Body of pancreas (tissue), 4 donors: ENCODE measurements around the gene KCNJ4.
A peak's percentile ranks its signal among the peaks of the same experiment; 100 is the strongest.

ENCODE experiments used
- CTCF ChIP-seq, 7 experiments: fragments of 450-650 bp in 4 of 7; fragments of 200-600 bp in 3 of 7; sonication (generic) in 3 of 7; IDR thresholded peaks; one replicate each; pipeline ENCODE4 v1.5.1; 2016 to 2019; ENCODE audit warnings: antibody characterized with exemption in 7 of 7
- POLR2A ChIP-seq, 3 donors: fragments of 450-650 bp; IDR thresholded peaks; one replicate each; pipeline ENCODE4 v1.6.1; 2016; ENCODE audit warnings: antibody characterized with exemption in 3 of 3, mild to moderate bottlenecking in 2 of 3

DNA sequence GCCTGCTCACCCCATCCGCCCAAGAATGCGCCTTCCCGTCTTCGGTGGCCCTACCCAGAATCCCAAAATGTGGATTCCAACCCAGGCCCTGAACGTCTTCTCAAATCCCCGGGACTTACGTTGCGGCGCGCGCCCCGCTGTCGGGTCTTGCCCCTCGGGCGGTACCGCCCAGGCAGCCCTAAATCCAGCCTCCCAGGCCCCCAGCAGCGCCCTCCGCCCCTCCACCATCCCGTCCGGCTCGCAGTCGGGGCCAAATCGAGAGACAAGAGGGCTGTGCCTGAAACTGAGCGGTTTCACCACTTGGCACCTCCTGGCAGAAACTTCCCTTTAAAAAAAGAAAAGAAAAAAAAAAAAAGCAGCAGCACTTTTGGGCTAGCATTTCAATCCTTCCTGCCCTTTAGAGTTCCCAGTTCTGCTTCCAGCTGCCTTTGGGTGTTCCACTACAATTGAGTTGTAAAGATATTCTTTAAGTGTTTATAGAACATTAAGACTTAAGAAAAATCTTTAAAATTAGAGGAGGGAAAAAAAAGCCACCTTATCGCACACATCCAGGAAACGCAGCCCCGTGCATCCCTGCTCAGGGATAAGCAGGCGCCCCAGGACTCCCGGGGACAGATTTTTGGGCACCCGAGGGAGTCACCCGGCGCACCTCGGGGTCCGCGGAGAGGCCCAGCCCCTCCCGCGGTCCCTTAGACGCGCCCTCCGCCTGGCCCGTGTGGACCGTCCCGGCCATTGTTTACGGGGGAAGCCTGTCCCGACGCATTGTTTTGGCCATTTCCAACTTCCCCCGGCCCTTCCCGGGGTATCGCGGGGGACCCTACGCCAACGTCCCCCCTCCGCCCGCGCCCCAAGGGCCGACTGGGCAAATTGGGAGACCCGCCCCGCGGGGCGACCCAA lies 57.6 kb downstream of the KCNJ4 start:
- TF ChIP-seq CTCF (IDR thresholded peaks at IDR 0.05): no peak
- TF ChIP-seq POLR2A (IDR thresholded peaks at IDR 0.05): peak in 2 of 3 donors; percentile 14 to 24
